H9 (cell line): ENCODE measurements around the gene CASP6. TPM values are rescaled to one million over a fixed set of nuclear protein-coding genes. Genes with fewer than 3 reads are reported as not detected.

Experiments used
- DNase-seq: peaks from one replicate; pipeline ENCODE4 v3.0.0-alpha.2; 2017
- H2AFZ ChIP-seq: one replicate; pipeline ENCODE4 v1.6.1; 2013; ENCODE audit warnings: mild to moderate bottlenecking, low read length, control low read depth, moderate library complexity
- H2AK5ac ChIP-seq: 2 replicates; pipeline ENCODE4 v1.6.1; 2013; ENCODE audit warnings: low read length, control low read depth, mixed read lengths; ENCODE audit not compliant: insufficient read length
- H2BK120ac ChIP-seq: one replicate; pipeline ENCODE4 v1.6.1; 2013; ENCODE audit warnings: low read depth, mild to moderate bottlenecking, low read length, control low read depth, inconsistent platforms; ENCODE audit not compliant: poor library complexity, severe bottlenecking
- H2BK12ac ChIP-seq: 2 replicates; pipeline ENCODE4 v1.6.1; 2013; ENCODE audit warnings: low read length, control low read depth, mixed read lengths, low read depth; ENCODE audit not compliant: insufficient read length
- H2BK15ac ChIP-seq: 2 replicates; pipeline ENCODE4 v1.6.1; 2013; ENCODE audit warnings: low read depth, low read length, control low read depth
- H2BK20ac ChIP-seq: one replicate; pipeline ENCODE4 v1.6.1; 2013; ENCODE audit warnings: low read depth, mild to moderate bottlenecking, low read length, control low read depth, inconsistent platforms; ENCODE audit not compliant: poor library complexity, severe bottlenecking
- H2BK5ac ChIP-seq: 2 replicates; pipeline ENCODE4 v1.6.1; 2013; ENCODE audit warnings: low read length, control low read depth, mixed read lengths; ENCODE audit not compliant: insufficient read length
- H3K14ac ChIP-seq: 2 replicates; pipeline ENCODE4 v1.6.1; 2013; ENCODE audit warnings: low read length, control low read depth; ENCODE audit not compliant: insufficient read depth
- H3K18ac ChIP-seq: 2 replicates; pipeline ENCODE4 v1.6.1; 2013; ENCODE audit warnings: low read depth, mild to moderate bottlenecking, mixed read lengths, low read length, control low read depth; ENCODE audit not compliant: insufficient read length
- H3K23ac ChIP-seq: 2 replicates; pipeline ENCODE4 v1.6.1; 2013; ENCODE audit warnings: low read length, control low read depth, mixed read lengths, low read depth; ENCODE audit not compliant: insufficient read length
- H3K23me2 ChIP-seq: 2 replicates; pipeline ENCODE4 v1.6.1; 2013; ENCODE audit warnings: low read depth, mild to moderate bottlenecking, mixed read lengths, low read length, control low read depth; ENCODE audit not compliant: insufficient read length, poor library complexity, severe bottlenecking
- H3K27ac ChIP-seq: 2 replicates; pipeline ENCODE4 v1.5.1; 2013; ENCODE audit warnings: low read length, control low read depth, mixed read lengths, low read depth; ENCODE audit not compliant: insufficient read length
- H3K27me3 ChIP-seq: 2 replicates; pipeline ENCODE4 v1.6.1; 2013; ENCODE audit warnings: low read length, control low read depth, inconsistent platforms; ENCODE audit not compliant: insufficient read depth
- H3K4ac ChIP-seq: 2 replicates; pipeline ENCODE4 v1.6.1; 2013; ENCODE audit warnings: low read depth, mild to moderate bottlenecking, control low read depth, inconsistent platforms, low read length, moderate library complexity
- H3K4me1 ChIP-seq: 2 replicates; pipeline ENCODE4 v1.6.1; 2013; ENCODE audit warnings: low read length, control low read depth, inconsistent platforms; ENCODE audit not compliant: insufficient read depth
- H3K4me2 ChIP-seq: 2 replicates; pipeline ENCODE4 v1.6.1; 2013; ENCODE audit warnings: low read length, control low read depth, mixed read lengths; ENCODE audit not compliant: insufficient read length, insufficient read depth
- H3K56ac ChIP-seq: 2 replicates; pipeline ENCODE4 v1.6.1; 2013; ENCODE audit warnings: low read depth, mild to moderate bottlenecking, mixed read lengths, low read length, control low read depth; ENCODE audit not compliant: insufficient read length
- H3K79me1 ChIP-seq: 2 replicates; pipeline ENCODE4 v1.6.1; 2013; ENCODE audit warnings: low read depth, mild to moderate bottlenecking, moderate library complexity, low read length, control low read depth, inconsistent platforms; ENCODE audit not compliant: insufficient read depth, poor library complexity, severe bottlenecking
- H3K79me2 ChIP-seq: 2 replicates; pipeline ENCODE4 v1.6.1; 2013; ENCODE audit warnings: low read length, control low read depth, inconsistent platforms; ENCODE audit not compliant: insufficient read depth
- H3K9ac ChIP-seq: 2 replicates; pipeline ENCODE4 v1.6.1; 2013; ENCODE audit warnings: low read length, control low read depth, mixed read lengths; ENCODE audit not compliant: insufficient read length; ENCODE audit errors: extremely low read depth
- H3K9me3 ChIP-seq: one replicate; pipeline ENCODE4 v1.6.1; 2013; ENCODE audit warnings: low read depth, low read length, inconsistent platforms; ENCODE audit not compliant: control insufficient read depth
- H3T11ph ChIP-seq: one replicate; pipeline ENCODE4 v1.6.1; 2013; ENCODE audit warnings: mild to moderate bottlenecking, low read length, control low read depth, inconsistent platforms
- H4K20me1 ChIP-seq: one replicate; pipeline ENCODE4 v1.6.1; 2013; ENCODE audit not compliant: control insufficient read depth, insufficient read length, insufficient read depth
- H4K5ac ChIP-seq: 2 replicates; pipeline ENCODE4 v1.6.1; 2013; ENCODE audit warnings: low read depth, mild to moderate bottlenecking, mixed read lengths, low read length, control low read depth; ENCODE audit not compliant: insufficient read length
- H4K8ac ChIP-seq: replicated peaks from 2 replicates; pipeline ENCODE4 v1.6.1; 2013; ENCODE audit warnings: low read length, control low read depth, mixed read lengths, low read depth; ENCODE audit not compliant: insufficient read length
- H4K91ac ChIP-seq: 2 replicates; pipeline ENCODE4 v1.6.1; 2013; ENCODE audit warnings: low read depth, mild to moderate bottlenecking, moderate library complexity, mixed read lengths, low read length, control low read depth; ENCODE audit not compliant: insufficient read length
- H3K27ac Mint-ChIP-seq, 3 experiments: 2 replicates in 2 of 3; 3 replicates in 1 of 3; pipeline ENCODE4 v1.8.0; 2020 to 2021; ENCODE audit warnings: mixed read lengths in 3 of 3, mild to moderate bottlenecking in 1 of 3, moderate library complexity in 1 of 3
- H3K27me3 Mint-ChIP-seq: 2 replicates; pipeline ENCODE4 v1.8.0; 2021; ENCODE audit warnings: low read depth, mild to moderate bottlenecking, moderate library complexity, mixed read lengths
- H3K36me3 Mint-ChIP-seq, 3 experiments: 2 replicates in 2 of 3; 3 replicates in 1 of 3; pipeline ENCODE4 v1.8.0; 2020 to 2021; ENCODE audit warnings: low read depth in 3 of 3, mixed read lengths in 3 of 3; ENCODE audit not compliant: insufficient read depth in 1 of 3
- H3K4me1 Mint-ChIP-seq, 2 experiments: 2 replicates each; pipeline ENCODE4 v1.8.0; 2020; ENCODE audit warnings: mixed read lengths in 2 of 2
- H3K4me3 Mint-ChIP-seq, 2 experiments: 2 replicates in 1 of 2; 3 replicates in 1 of 2; pipeline ENCODE4 v1.8.0; 2020 to 2021; ENCODE audit warnings: mild to moderate bottlenecking in 2 of 2, mixed read lengths in 2 of 2, moderate library complexity in 1 of 2
- H3K9me3 Mint-ChIP-seq, 2 experiments: 2 replicates in 1 of 2; 3 replicates in 1 of 2; pipeline ENCODE4 v1.8.0; 2020; ENCODE audit warnings: mild to moderate bottlenecking in 2 of 2, mixed read lengths in 2 of 2, moderate library complexity in 1 of 2
- CTCF ChIP-seq: fragments of 200-600 bp; sonication (generic); conservative IDR thresholded peaks from 3 replicates; pipeline ENCODE4 v1.8.0; 2021; ENCODE audit warnings: antibody characterized with exemption, mild to moderate bottlenecking
- WGBS: extraction: QIAGEN DNeasy Blood & Tissue Kit; methylation state at CpG from one replicate; pipeline ENCODE4 v1.1.7; 2013; ENCODE audit warnings: missing lambda C conversion rate, low lambda C conversion rate, mixed read lengths; ENCODE audit not compliant: insufficient read length; ENCODE audit errors: extremely low coverage; 5-methylcytosine and 5-hydroxymethylcytosine counted together
- long read RNA-seq: library from polyadenylated mRNA; unstranded; transcript quantifications from one replicate; pipeline ENCODE4 v2.0.0, GENCODE V29; 2020
- total RNA-seq: library from RNA; stranded (reverse); gene quantifications from 2 replicates; pipeline ENCODE4 v1.2.1, GENCODE V29; 2021

Gene CASP6
- 25.2 and 32.2 TPM in 2 replicates for total RNA-seq
- long read RNA-seq, transcript CASP6-201 (7 exons, 1,548 nt): major isoform, 112 of 133 reads
- long read RNA-seq, partial matches to known transcripts: 5 of 133 reads
- long read RNA-seq, other reads (novel, unspliced or antisense): 14 of 133 reads

DNA sequence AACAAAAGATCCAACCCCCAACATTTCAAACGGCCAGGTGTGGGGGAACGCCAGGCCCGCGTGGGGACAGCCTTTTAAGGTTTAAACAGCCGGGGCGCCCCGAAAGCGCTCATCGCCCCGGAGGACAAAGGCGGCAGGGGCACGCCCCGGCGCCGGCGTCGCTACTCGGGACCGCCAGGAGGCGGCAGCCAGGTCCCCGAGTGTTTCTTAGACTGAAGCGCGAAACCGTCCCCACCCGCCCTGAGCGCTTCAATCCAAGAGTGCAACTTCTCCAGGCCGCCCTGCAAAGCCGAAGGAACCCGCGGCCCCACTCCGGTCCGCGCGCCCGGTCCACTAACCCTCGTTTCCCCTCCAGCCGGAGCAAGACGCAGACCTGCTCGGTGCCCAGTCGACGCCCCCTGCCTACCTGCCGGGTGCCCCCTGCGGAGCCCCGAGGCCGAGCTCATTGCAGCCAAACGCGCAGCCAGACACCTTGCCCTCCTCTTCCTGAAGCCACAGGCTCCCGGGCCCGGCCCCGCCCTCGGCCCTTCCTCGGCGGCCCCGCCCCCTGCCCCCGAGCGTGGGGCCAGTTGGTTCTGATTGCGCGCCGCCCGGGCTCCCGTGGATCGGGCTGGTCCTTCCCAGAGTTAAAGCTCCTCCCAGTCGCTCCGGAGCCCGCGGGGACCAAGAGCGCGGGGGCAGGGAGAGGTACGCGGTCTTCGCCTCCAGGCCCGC, at the start of gene CASP6:
TSS of gene CASP6 (minus strand) at position 496 of the 714 bp plus-strand sequence. CDS start at position 446, 50 bp downstream.
- DNase-seq: peak; percentile 90
- H2BK15ac ChIP-seq: no peak within 1 kb of the TSS
- H2BK20ac ChIP-seq: no peak within 1 kb of the TSS
- WGBS: no CpG with 5 or more reads among the region's 72 CpGs
- H3K36me3 Mint-ChIP-seq: peaks cover 3 to 7% (median 5%) of the 10 kb centered on the region in 3 experiments; a peak in 4 of 7 replicates
- H3K4me3 Mint-ChIP-seq: peak within 1 kb of the TSS; percentile 89 to 91
- H3K79me2 ChIP-seq: no peaks in the 10 kb centered on the region
- peak within 1 kb of the TSS; percentile 59 for H3K14ac ChIP-seq
- H3K9me3 Mint-ChIP-seq: 0 out of 5 replicates have a peak, but pooled peaks cover 0 to 2% of the 10 kb centered on the region in 2 experiments
- peaks cover 18 to 23% of the 10 kb centered on the region in 2 experiments for H3K4me1 Mint-ChIP-seq
- peak within 1 kb of the TSS; percentile 99 for H3K9ac ChIP-seq
- H2BK12ac ChIP-seq: no peak within 1 kb of the TSS
- H2BK5ac ChIP-seq: no peak within 1 kb of the TSS
- H3T11ph ChIP-seq: peak within 1 kb of the TSS; percentile 41
- peak within 1 kb of the TSS; percentile 83 for H4K5ac ChIP-seq
- H3K27me3 ChIP-seq: no peaks in the 10 kb centered on the region
- H3K79me1 ChIP-seq: no peaks in the 10 kb centered on the region
- H3K27me3 Mint-ChIP-seq: no peaks in the 10 kb centered on the region; the same call in 1 of the 2 replicates
- H4K20me1 ChIP-seq: no peaks in the 10 kb centered on the region
- H3K27ac ChIP-seq: no peak within 1 kb of the TSS
- H2BK120ac ChIP-seq: peak within 1 kb of the TSS; percentile 70
- peak within 1 kb of the TSS; percentile 96 to 98 (median 97) for H3K27ac Mint-ChIP-seq
- peak within 1 kb of the TSS; percentile 78 for H3K4me2 ChIP-seq
- H3K18ac ChIP-seq: peak within 1 kb of the TSS; percentile 95
- no peak within 1 kb of the TSS for H2AK5ac ChIP-seq
- H3K9me3 ChIP-seq: no peaks in the 10 kb centered on the region
- H4K91ac ChIP-seq: peak within 1 kb of the TSS; percentile 52
- H4K8ac ChIP-seq: no peak within 1 kb of the TSS
- peak within 1 kb of the TSS; percentile 88 for H2AFZ ChIP-seq
- no peak within 1 kb of the TSS for H3K56ac ChIP-seq
- H3K23ac ChIP-seq: no peak within 1 kb of the TSS
- H3K4me1 ChIP-seq: no peaks in the 10 kb centered on the region; the same call in 1 of the 2 replicates
- TF ChIP-seq CTCF: peak; percentile 82
- peaks cover 15% of the 10 kb centered on the region for H3K23me2 ChIP-seq
- peak within 1 kb of the TSS; percentile 80 for H3K4ac ChIP-seq
